Common myeloid progenitor, CD34-positive (primary cell): ENCODE data around the gene NECTIN4.
A peak's percentile ranks its signal among the peaks of the same experiment; 100 is the strongest.

Source experiments
- CTCF ChIA-PET: fragments of 350-600 bp; sonication (Branson Sonifier 250); formaldehyde crosslinking; loops from one replicate; lab custom pipeline; 2021; ENCODE audit warnings: antibody characterized with exemption; lab: Charles Lee
- POLR2A ChIA-PET: fragments of 350-600 bp; sonication (Branson Sonifier 250); formaldehyde crosslinking; loops from one replicate; lab custom pipeline; 2021; ENCODE audit warnings: antibody characterized with exemption; lab: Charles Lee
- DNase-seq, 3 donors: peaks; one replicate each; pipeline versions ENCODE4 v3.0.0 to v3.0.0-alpha.2; 2013
- H3K27ac ChIP-seq, 2 experiments: 1 replicate in 1 of 2; 2 replicates in 1 of 2; pipeline ENCODE4 v1.7.0; 2013; ENCODE audit warnings: inconsistent platforms in 2 of 2, low read length in 2 of 2, mild to moderate bottlenecking in 2 of 2, low read depth in 1 of 2, moderate library complexity in 1 of 2; ENCODE audit not compliant: severe bottlenecking in 2 of 2, insufficient read depth in 1 of 2, poor library complexity in 1 of 2
- H3K27me3 ChIP-seq, 5 experiments: replicated peaks in 2 of 5; 1 replicate in 3 of 5; 2 replicates in 2 of 5; pipeline versions ENCODE4 v1.6.1 to v1.7.0; 2013; ENCODE audit warnings: low read length in 4 of 5, mild to moderate bottlenecking in 2 of 5, moderate library complexity in 2 of 5, inconsistent platforms in 1 of 5; ENCODE audit not compliant: insufficient read depth in 5 of 5, control insufficient read depth in 4 of 5
- H3K36me3 ChIP-seq, 4 experiments: 1 replicate in 2 of 4; 2 replicates in 2 of 4; pipeline versions ENCODE4 v1.6.1 to v1.7.0; 2013; ENCODE audit warnings: low read length in 3 of 4, control low read depth in 1 of 4, mild to moderate bottlenecking in 1 of 4; ENCODE audit not compliant: control insufficient read depth in 4 of 4, insufficient read depth in 4 of 4
- H3K4me1 ChIP-seq, 4 experiments: 1 replicate in 3 of 4; 2 replicates in 1 of 4; pipeline versions ENCODE4 v1.6.1 to v1.7.1; 2013; ENCODE audit warnings: low read length in 3 of 4, mild to moderate bottlenecking in 3 of 4, control low read depth in 1 of 4, inconsistent platforms in 1 of 4, moderate library complexity in 1 of 4; ENCODE audit not compliant: control insufficient read depth in 4 of 4, insufficient read depth in 4 of 4; ENCODE audit errors: control extremely low read depth in 1 of 4
- H3K4me3 ChIP-seq, 7 experiments: 1 replicate in 4 of 7; 2 replicates in 3 of 7; pipeline versions ENCODE4 v1.5.1 to v1.7.0; 2013; ENCODE audit warnings: mild to moderate bottlenecking in 7 of 7, low read length in 6 of 7, moderate library complexity in 6 of 7, inconsistent platforms in 2 of 7, low read depth in 2 of 7, control low read depth in 1 of 7; ENCODE audit not compliant: insufficient read depth in 4 of 7, control insufficient read depth in 1 of 7; ENCODE audit errors: extremely low read depth in 1 of 7
- H3K9me3 ChIP-seq, 5 experiments: 1 replicate in 4 of 5; 2 replicates in 1 of 5; pipeline versions ENCODE4 v1.6.1 to v1.7.1; 2013; ENCODE audit warnings: low read length in 4 of 5, mild to moderate bottlenecking in 2 of 5, inconsistent platforms in 1 of 5, low read depth in 1 of 5, moderate library complexity in 1 of 5; ENCODE audit not compliant: control insufficient read depth in 4 of 5, insufficient read depth in 2 of 5; ENCODE audit errors: control extremely low read depth in 1 of 5
- WGBS: methylation state at CpG from one replicate; pipeline ENCODE4 v1.1.5; 2013; ENCODE audit not compliant: insufficient coverage; 5-methylcytosine and 5-hydroxymethylcytosine counted together

Gene NECTIN4

DNA sequence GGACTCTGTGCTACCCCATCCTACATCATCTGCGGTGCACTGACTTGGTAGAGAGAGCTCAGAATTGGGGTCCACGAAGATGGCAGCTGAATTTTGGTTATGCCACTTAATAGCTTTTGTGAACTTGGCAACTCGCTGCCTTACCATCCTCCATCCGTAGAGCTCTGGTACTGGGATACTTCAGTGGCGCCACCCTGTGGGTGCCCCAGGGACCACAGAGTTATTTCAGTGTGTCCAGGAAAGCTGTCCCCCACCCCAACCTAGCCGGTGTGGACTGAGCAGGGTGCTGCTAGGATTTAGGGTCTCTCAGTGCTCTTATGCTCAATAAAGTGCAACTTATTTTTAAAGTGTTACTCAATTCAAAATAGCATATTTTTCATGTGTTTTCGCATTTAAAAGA lies 34.6 kb downstream of the NECTIN4 start:
- ChIA-PET POLR2A (no interaction called here), CTCF (interaction anchor here (0.7 to 2.2 kb wide), 8 partner anchors 8 to 84 kb away, joined by 3 to 10 read pairs (median 4); partner anchors contain the start of genes ARHGAP30 and F11R)
- no peak for DNase-seq
- H3K4me3 ChIP-seq = no peak overlapping the region
- H3K27me3 ChIP-seq = no peaks in the 10 kb centered on the region
- no peaks in the 10 kb centered on the region for H3K4me1 ChIP-seq
- no peaks in the 10 kb centered on the region for H3K9me3 ChIP-seq
- no peak overlapping the region for H3K27ac ChIP-seq
- 84% methylated on average over 6 of the region's 7 CpGs for WGBS
- H3K36me3 ChIP-seq = peaks cover 35 to 80% (median 64%) of the 10 kb centered on the region in 4 experiments

DNA sequence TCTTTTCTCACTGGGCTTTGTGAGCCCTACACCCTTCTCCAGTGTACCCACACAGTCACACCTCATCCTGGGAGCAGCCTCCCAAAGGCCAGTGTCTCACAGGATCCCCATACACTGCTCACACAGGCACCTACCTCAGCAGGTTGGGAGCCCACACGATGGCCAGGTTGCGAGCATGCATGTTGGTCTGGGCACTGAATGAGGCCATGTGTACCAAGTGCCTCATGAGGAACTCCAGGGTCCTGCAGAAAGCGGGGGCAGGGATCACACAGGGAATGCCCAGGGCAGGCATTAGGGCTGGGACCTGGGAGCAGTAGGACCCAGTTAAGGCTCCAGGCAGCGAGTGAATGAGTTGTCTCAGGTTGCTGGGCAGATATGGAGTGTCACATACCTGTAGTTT lies 35.1 kb downstream of the NECTIN4 start:
- ChIA-PET CTCF (interaction anchor here (1.1 to 2.2 kb wide), 4 partner anchors 14 to 36 kb away, joined by 3 to 10 read pairs (median 3); no protein-coding TSS in a partner anchor), POLR2A (no interaction called here)
- H3K9me3 ChIP-seq = no peaks in the 10 kb centered on the region
- no peak for DNase-seq
- peaks cover 33 to 80% (median 64%) of the 10 kb centered on the region in 4 experiments for H3K36me3 ChIP-seq
- no peak overlapping the region for H3K4me3 ChIP-seq
- no peaks in the 10 kb centered on the region for H3K4me1 ChIP-seq
- WGBS = 97% methylated on average over 4 of the region's 4 CpGs
- no peak overlapping the region for H3K27ac ChIP-seq
- no peaks in the 10 kb centered on the region for H3K27me3 ChIP-seq

DNA sequence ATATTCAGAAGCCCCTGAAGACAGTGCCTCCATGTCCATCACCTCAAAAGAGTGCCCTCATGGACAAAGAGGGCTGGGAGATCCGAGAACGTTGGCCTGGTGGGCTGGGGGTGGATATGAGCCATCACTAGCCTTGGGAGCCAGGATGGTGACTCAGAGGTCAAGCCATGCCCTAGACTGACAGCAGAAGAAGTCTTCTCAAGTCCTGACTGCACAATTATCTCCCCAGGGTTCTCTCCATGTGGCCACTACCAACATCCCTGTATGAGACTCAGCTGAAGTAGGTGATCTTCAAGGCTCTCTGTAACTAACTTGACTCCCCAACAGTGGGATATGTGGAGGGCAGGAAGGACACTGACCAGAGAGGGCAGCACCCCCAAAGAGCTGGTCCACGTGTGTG lies 36.5 kb downstream of the NECTIN4 start:
- H3K36me3 ChIP-seq = peaks cover 33 to 88% (median 72%) of the 10 kb centered on the region in 4 experiments
- no peaks in the 10 kb centered on the region for H3K27me3 ChIP-seq
- no peak overlapping the region for H3K4me3 ChIP-seq
- H3K27ac ChIP-seq = no peak overlapping the region
- H3K4me1 ChIP-seq = no peaks in the 10 kb centered on the region
- 100% methylated on average over 1 of the region's 3 CpGs for WGBS
- no peaks in the 10 kb centered on the region for H3K9me3 ChIP-seq
- POLR2A ChIA-PET = no interaction called here
- DNase-seq = no peak
- CTCF ChIA-PET = interaction anchor here (1.4 kb wide), 1 partner anchor 9 kb away, joined by 4 read pairs; no protein-coding TSS in a partner anchor

DNA sequence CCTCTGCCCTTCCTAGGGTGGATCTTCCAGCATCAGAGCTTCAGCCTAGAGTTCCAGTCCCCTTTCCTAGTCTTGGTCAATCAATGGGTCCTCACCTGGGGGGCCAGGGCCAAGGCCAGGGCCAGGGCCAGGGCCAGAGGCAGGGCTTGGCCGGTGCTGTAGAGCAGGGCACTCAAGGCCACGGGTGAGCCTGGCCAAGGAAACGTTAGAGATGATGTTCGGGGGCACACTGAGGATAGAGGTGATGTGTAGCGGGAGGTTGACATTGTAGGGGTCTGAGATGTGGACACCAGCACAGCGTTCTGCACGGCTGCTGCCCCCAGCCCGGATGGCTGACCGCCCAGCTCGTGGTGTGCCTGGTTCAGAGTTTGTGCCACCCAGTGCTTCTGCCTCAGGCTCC lies 38.1 kb downstream of the NECTIN4 start:
- POLR2A ChIA-PET = no interaction called here
- H3K36me3 ChIP-seq = peaks cover 36 to 82% (median 65%) of the 10 kb centered on the region in 4 experiments
- CTCF ChIA-PET = interaction anchor here (1.3 to 1.5 kb wide), 4 partner anchors 9 to 88 kb away, joined by 3 to 4 read pairs (median 4); no protein-coding TSS in a partner anchor
- no peak overlapping the region for H3K4me3 ChIP-seq
- no peaks in the 10 kb centered on the region for H3K27me3 ChIP-seq
- WGBS = 95% methylated on average over 7 of the region's 10 CpGs
- no peak for DNase-seq
- no peaks in the 10 kb centered on the region for H3K9me3 ChIP-seq
- H3K4me1 ChIP-seq = peaks cover 5 to 11% (median 9%) of the 10 kb centered on the region in 4 experiments
- H3K27ac ChIP-seq = no peak overlapping the region

DNA sequence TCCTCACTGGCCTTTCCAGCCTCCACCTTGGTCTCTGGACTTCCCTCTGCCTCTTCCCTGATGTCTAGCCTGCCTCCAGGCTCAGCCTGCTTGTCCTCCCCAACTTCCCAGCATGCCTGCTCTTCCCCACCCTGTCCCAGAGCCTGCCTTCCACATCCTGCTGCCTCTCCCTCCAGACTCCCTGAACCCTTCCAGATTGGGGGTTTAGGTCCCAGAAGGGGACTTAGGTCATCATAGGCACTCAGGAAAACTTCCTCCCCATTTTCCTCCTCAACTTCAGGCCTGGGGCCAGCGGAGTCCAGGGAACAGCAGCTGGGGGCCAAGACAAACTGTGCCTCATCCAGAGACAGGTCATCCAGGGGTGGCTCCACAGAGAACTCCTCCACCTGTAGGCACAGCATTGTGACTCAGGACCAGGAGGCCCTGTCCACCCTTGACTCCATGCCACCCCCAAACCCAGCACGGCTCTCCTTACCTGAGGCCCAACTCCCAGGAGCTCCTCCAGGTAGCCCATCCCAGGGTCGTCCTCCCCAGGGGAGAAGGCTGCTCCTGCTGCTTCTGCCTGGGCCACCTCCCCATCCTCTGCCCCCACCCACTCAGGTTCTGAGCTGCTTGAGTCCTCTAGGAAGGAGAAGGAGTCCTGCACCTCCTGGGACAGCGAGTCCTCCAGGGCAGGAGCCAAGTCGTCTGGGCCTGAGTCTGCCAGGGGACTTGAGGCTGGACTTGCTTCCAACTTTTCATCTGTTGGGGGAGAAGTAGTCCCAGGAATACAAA lies 40.2 kb downstream of the NECTIN4 start:
- Histone ChIP-seq H3K9me3 (no peaks in the 10 kb centered on the region), H3K4me3 (no peak overlapping the region), H3K27ac (no peak overlapping the region), H3K27me3 (no peaks in the 10 kb centered on the region), H3K36me3 (peaks cover 28 to 65% (median 49%) of the 10 kb centered on the region in 4 experiments), H3K4me1 (peaks cover 8 to 23% (median 15%) of the 10 kb centered on the region in 4 experiments)
- no peak for DNase-seq
- POLR2A ChIA-PET = no interaction called here
- CTCF ChIA-PET = interaction anchor here (0.5 kb wide), 1 partner anchor 48 kb away, joined by 3 read pairs; no protein-coding TSS in a partner anchor
- WGBS = 100% methylated on average over 3 of the region's 5 CpGs

DNA sequence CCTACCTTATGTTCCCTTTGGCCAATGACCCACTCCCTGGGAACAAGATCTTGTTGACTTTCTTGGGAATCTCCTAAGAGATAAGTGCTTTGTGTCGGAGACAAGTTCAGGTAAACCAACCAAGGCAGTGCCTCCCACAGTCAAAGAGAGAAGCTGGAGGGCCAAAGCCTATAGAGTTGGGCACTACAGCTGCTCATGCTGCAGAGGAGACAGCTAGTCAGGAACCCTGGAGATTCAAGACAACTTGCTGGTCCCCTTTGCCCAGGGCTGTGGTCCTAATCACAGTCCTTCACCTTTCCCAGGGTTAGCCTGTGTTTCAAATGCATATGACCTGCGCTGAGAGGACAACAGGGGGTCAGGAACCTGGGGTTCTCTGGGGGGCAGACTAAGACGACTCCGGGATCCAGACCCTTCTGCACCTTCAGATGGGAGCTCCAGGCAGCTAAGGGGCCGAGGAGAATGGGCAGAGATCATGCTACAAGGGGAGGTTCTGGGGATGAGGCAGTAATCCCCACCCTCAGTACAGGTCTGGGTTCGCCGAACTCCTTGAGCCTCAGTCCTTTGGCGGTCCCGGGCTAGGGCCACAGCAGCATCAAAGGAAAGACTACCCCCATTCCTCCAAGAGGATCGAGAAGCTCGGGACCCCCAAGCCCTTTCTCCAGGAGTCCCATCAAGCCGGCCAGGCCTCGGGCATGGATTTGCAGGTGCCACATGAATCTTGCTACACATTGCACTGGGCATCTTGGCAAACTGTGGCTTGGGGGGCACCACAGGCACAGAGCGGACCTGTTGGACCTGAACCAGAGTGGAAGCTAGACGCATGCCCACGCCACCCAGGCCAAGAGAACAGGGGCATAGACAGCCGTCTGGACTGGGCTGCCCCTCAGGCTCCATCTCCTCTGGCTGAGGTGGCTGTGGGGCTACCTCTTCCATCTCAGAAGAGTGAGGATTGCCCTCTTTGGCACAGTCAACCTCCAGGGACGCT lies 41.6 kb downstream of the NECTIN4 start:
- Histone ChIP-seq H3K9me3 (no peaks in the 10 kb centered on the region), H3K27ac (peak overlapping the region in 1 of 2 experiments; percentile 97), H3K4me3 (no peak overlapping the region), H3K36me3 (peaks cover 24 to 58% (median 42%) of the 10 kb centered on the region in 4 experiments), H3K27me3 (no peaks in the 10 kb centered on the region), H3K4me1 (peaks cover 8 to 31% (median 20%) of the 10 kb centered on the region in 4 experiments)
- DNase-seq = no peak
- WGBS = 99% methylated on average over 18 of the region's 18 CpGs
- CTCF ChIA-PET = interaction anchor here (1.0 to 11.6 kb wide), 13 partner anchors 8 to 93 kb away, joined by 3 to 166 read pairs (median 5); partner anchors contain the start of genes ARHGAP30, F11R, ITLN2 and KLHDC9
- POLR2A ChIA-PET = interaction anchor here (0.5 to 3.7 kb wide), 3 partner anchors 22 to 38 kb away, joined by 3 to 53 read pairs (median 6); partner anchors contain the start of genes ARHGAP30 and F11R
